GM23248 (cell line): ENCODE data around the gene SPC24. TPM values are rescaled to one million over a fixed set of nuclear protein-coding genes. Genes with fewer than 3 reads are reported as not detected.
A peak's percentile ranks its signal among the peaks of the same experiment; 100 is the strongest.
"Not testable (repeated sequence)": the region's sequence is repeated elsewhere in the genome, so short reads cannot be mapped to it uniquely, and the experiment has no call there.

Source experiments
- DNase-seq: peaks from one replicate; pipeline ENCODE4 v3.0.0-alpha.2; 2015
- H2AFZ ChIP-seq: fragments of 200-600 bp; sonication (generic); 2 replicates; pipeline ENCODE4 v1.6.1; 2016; ENCODE audit warnings: antibody characterized with exemption
- H3F3A ChIP-seq: fragments of 200-600 bp; sonication (generic); 2 replicates; pipeline ENCODE4 v1.6.1; 2016; ENCODE audit warnings: mild to moderate bottlenecking, antibody characterized with exemption, mixed run types; ENCODE audit not compliant: insufficient read depth
- H3K27ac ChIP-seq: fragments of 200-600 bp; sonication (generic); 2 replicates; pipeline ENCODE4 v1.5.1; 2016; ENCODE audit warnings: mild to moderate bottlenecking
- H3K27me3 ChIP-seq: fragments of 200-600 bp; sonication (generic); replicated peaks from 2 replicates; pipeline ENCODE4 v1.6.1; 2016; ENCODE audit warnings: mild to moderate bottlenecking; ENCODE audit not compliant: insufficient read depth
- H3K36me3 ChIP-seq: fragments of 200-600 bp; sonication (generic); 2 replicates; pipeline ENCODE4 v1.6.1; 2016; ENCODE audit warnings: low read depth, mild to moderate bottlenecking
- H3K4me1 ChIP-seq: fragments of 200-600 bp; sonication (generic); 2 replicates; pipeline ENCODE4 v1.6.1; 2016; ENCODE audit warnings: mild to moderate bottlenecking; ENCODE audit not compliant: insufficient read depth
- H3K4me2 ChIP-seq: fragments of 200-600 bp; sonication (generic); one replicate; pipeline ENCODE4 v1.6.1; 2016; ENCODE audit warnings: mild to moderate bottlenecking; ENCODE audit not compliant: unreplicated experiment
- H3K4me3 ChIP-seq: fragments of 200-600 bp; sonication (generic); 2 replicates; pipeline ENCODE4 v1.5.1; 2016; ENCODE audit warnings: mild to moderate bottlenecking
- H3K79me2 ChIP-seq: fragments of 200-600 bp; sonication (generic); 2 replicates; pipeline ENCODE4 v1.6.1; 2016; ENCODE audit warnings: mild to moderate bottlenecking; ENCODE audit not compliant: insufficient read depth
- H3K9ac ChIP-seq: fragments of 200-600 bp; sonication (generic); 2 replicates; pipeline ENCODE4 v1.6.1; 2016; ENCODE audit warnings: mild to moderate bottlenecking
- H3K9me2 ChIP-seq: fragments of 200-600 bp; sonication (generic); 2 replicates; pipeline ENCODE4 v1.6.1; 2016; ENCODE audit warnings: mixed run types, mild to moderate bottlenecking, moderate library complexity; ENCODE audit not compliant: insufficient read depth
- H3K9me3 ChIP-seq: fragments of 200-600 bp; sonication (generic); one replicate; pipeline ENCODE4 v1.6.1; 2017; ENCODE audit warnings: low read depth
- H4K20me1 ChIP-seq: fragments of 200-600 bp; sonication (generic); 2 replicates; pipeline ENCODE4 v1.6.0; 2016; ENCODE audit not compliant: insufficient read depth
- EZH2 ChIP-seq: fragments of 200-600 bp; sonication (generic); IDR thresholded peaks from 2 replicates; pipeline ENCODE4 v1.6.1; 2018; ENCODE audit warnings: antibody characterized with exemption, mild to moderate bottlenecking; ENCODE audit not compliant: insufficient read depth, poor library complexity, severe bottlenecking
- EZH2phosphoT487 ChIP-seq: fragments of 200-600 bp; sonication (generic); IDR thresholded peaks from 2 replicates; pipeline ENCODE4 v1.6.1; 2018; ENCODE audit warnings: antibody characterized with exemption, moderate library complexity, mild to moderate bottlenecking, low read depth; ENCODE audit not compliant: insufficient read depth
- WGBS, 2 experiments: methylation state at CpG; one replicate each; pipeline ENCODE4 v1.1.6; 2015 to 2017; ENCODE audit warnings: low lambda C conversion rate in 2 of 2, low coverage in 1 of 2; ENCODE audit errors: missing lambda C conversion rate in 2 of 2; 5-methylcytosine and 5-hydroxymethylcytosine counted together
- in situ Hi-C: fragments of 300-500 bp; cut with MboI; formaldehyde crosslinking; loops from 2 replicates; pipeline ENCODE4 v1.15.0; 2020
- polyA plus RNA-seq: library from polyadenylated mRNA; unstranded; fragments of >200 nt; fragmentation: Nextera tagmentation; extraction: Ambion mirVana; gene quantifications from 2 replicates; pipeline ENCODE4 v1.2.1, GENCODE V29; 2016
- total RNA-seq: library from RNA; depleted of rRNA; stranded (reverse); fragments of >200 nt; shearing (Covaris generic); gene quantifications from 2 replicates; pipeline ENCODE4 v1.2.3, GENCODE V29; 2014

SPC24 gene
- total and polyA plus RNA-seq, 2 experiments from 2014 or later, result 14.8 to 19.8 TPM

DNA sequence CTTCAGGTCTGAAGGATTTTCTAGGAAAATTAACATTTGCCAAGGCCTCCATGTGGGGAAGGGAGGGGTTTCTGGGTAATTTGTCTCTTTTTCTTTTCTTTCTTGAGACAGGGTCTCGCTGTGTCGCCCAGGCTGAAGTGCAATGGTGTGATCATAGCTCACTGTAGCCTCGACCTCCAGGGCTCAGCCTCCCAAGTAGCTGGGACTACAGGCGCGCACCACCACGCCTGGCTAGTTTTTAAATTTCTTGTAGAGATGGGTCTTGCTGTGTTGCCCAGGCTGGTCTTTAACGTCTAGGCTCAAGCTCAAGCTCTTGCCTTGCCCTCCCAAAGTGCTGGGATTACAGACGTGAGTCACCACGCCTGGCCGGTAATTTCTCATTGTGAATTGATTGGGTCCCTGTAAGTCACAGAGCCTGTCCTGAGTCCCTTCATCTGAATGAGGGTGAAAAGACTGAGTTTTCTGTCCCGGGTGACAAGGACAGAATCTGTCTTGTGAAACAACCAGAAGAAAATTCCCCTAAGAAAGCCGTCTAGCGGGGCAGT lies 10.0 kb upstream of the SPC24 start:
- TF ChIP-seq EZH2 (no peak), EZH2phosphoT487 (no peak)
- Histone ChIP-seq H3K79me2 (no peaks in the 10 kb centered on the region), H3K4me2 (peak overlapping the region; percentile 60), H4K20me1 (no peaks in the 10 kb centered on the region), H3K9ac (peak overlapping the region; percentile 84), H3K27me3 (no peaks in the 10 kb centered on the region), H3K9me3 (no peaks in the 10 kb centered on the region), H3F3A (peaks cover 68% of the 10 kb centered on the region), H3K4me3 (peak overlapping the region; percentile 46), H3K4me1 (peaks cover 57% of the 10 kb centered on the region), H2AFZ (peak overlapping the region; percentile 4; the same call in 1 of the 2 replicates), H3K36me3 (peaks cover 11% of the 10 kb centered on the region; the same call in 1 of the 2 replicates), H3K9me2 (no peaks in the 10 kb centered on the region), H3K27ac (peak overlapping the region; percentile 99)
- in situ Hi-C loops, result no loop called here
- 22 to 26% methylated on average over 13 of the region's 13 CpGs for WGBS, 2 experiments
- peak; percentile 68 for DNase-seq

DNA sequence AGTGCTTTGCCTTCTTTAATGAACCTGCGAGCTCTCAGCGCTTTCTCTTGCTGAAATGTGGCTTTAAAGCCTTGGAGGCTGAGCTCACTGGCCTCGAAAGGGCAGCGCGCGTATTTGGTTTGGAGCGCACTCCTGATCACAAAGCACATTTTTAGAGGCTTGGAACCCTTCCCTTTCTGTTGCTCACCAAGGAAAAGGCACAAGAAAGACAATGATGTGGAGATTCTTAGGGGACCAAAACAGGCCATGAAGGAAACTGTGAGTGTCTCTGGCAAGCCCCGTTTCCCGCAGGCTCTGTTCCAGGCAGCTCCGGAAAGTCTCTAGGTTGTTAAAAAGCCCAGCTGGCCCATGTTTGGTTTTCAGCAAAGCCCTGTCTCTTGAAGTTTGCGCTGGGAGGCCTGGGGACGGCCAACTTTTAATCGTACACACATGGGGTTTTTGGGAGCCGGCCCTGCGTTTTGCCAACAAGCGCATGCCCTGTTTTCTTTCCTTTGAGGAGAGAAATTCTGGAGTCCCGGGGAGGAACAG lies 9.4 kb upstream of the SPC24 start:
- peak overlapping the region; percentile 60 for H3K4me2 ChIP-seq
- H3K4me1 ChIP-seq, result peaks cover 55% of the 10 kb centered on the region
- H3K9ac ChIP-seq, result peak overlapping the region; percentile 84
- no peaks in the 10 kb centered on the region for H3K79me2 ChIP-seq
- DNase-seq, result peak; percentile 94
- peaks cover 11% of the 10 kb centered on the region; the same call in 1 of the 2 replicates for H3K36me3 ChIP-seq
- TF ChIP-seq EZH2 (no peak), EZH2phosphoT487 (no peak)
- in situ Hi-C loops, result no loop called here
- peak overlapping the region; percentile 99 for H3K27ac ChIP-seq
- 6 to 9% methylated on average over 17 of the region's 17 CpGs for WGBS, 2 experiments
- H3K9me2 ChIP-seq, result no peaks in the 10 kb centered on the region
- peak overlapping the region; percentile 4; the same call in 1 of the 2 replicates for H2AFZ ChIP-seq
- H3K9me3 ChIP-seq, result no peaks in the 10 kb centered on the region
- H3K4me3 ChIP-seq, result peak overlapping the region; percentile 46
- no peaks in the 10 kb centered on the region for H4K20me1 ChIP-seq
- H3K27me3 ChIP-seq, result no peaks in the 10 kb centered on the region
- peaks cover 69% of the 10 kb centered on the region for H3F3A ChIP-seq

DNA sequence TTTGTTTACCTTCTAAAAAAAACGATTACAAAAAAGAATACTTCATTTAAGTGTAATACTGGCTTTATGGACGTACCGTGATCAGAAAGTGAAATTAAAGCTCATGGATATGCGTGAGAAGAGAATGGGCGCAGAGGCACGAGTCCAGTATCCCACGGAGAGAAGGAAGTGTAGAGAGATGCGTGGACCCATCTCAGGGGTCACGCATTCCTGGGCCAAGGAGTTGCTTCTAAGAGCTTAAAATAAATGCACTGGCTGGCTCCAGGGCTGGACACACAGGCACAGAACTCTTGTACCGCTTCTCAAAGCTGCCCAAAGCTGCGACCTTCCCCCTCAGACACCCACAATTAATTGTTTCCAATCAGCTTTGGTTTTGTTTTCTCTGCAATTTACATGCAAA lies 8.7 kb upstream of the SPC24 start:
- no peaks in the 10 kb centered on the region for H3K9me2 ChIP-seq
- H3K27me3 ChIP-seq, result no peaks in the 10 kb centered on the region
- no peaks in the 10 kb centered on the region for H3K79me2 ChIP-seq
- in situ Hi-C loops, result no loop called here
- H3K4me3 ChIP-seq, result peak overlapping the region; percentile 37
- H3K9me3 ChIP-seq, result no peaks in the 10 kb centered on the region
- no peak for TF ChIP-seq EZH2phosphoT487
- no peak for TF ChIP-seq EZH2
- H3K9ac ChIP-seq, result peak overlapping the region; percentile 84
- peak; percentile 27 for DNase-seq
- H4K20me1 ChIP-seq, result no peaks in the 10 kb centered on the region
- H3K4me1 ChIP-seq, result peaks cover 54% of the 10 kb centered on the region
- H3K36me3 ChIP-seq, result peaks cover 8% of the 10 kb centered on the region; the same call in 1 of the 2 replicates
- 60 to 65% methylated on average over 11 of the region's 11 CpGs for WGBS, 2 experiments
- H3F3A ChIP-seq, result peaks cover 69% of the 10 kb centered on the region
- no peak overlapping the region for H2AFZ ChIP-seq
- H3K27ac ChIP-seq, result peak overlapping the region; percentile 99
- H3K4me2 ChIP-seq, result peak overlapping the region; percentile 60

DNA sequence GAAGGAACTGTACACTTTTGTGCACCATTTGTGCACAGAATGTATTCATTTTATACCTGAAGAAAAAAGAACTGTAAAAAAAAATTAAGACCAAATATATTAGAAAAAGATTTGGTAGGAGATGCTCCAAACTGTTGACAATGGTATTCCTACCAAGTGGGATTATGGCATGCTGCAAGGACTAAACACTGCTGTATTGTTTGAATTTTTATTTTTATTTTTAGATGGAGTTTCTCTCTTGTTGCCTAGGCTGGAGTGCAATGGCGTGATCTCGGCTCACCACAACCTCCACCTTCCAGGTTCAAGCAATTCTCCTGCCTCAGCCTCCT lies 4.8 kb upstream of the SPC24 start:
- Histone ChIP-seq H3K9ac (peak overlapping the region; percentile 23; the same call in 1 of the 2 replicates), H3K4me1 (peaks cover 21% of the 10 kb centered on the region), H3F3A (peaks cover 38% of the 10 kb centered on the region), H3K27ac (peak overlapping the region; percentile 26)
- H3K9me2 ChIP-seq, H3K4me2 ChIP-seq, in situ Hi-C loops, H3K9me3 ChIP-seq, DNase-seq, H4K20me1 ChIP-seq, H3K4me3 ChIP-seq, H2AFZ ChIP-seq, H3K79me2 ChIP-seq, H3K36me3 ChIP-seq, H3K27me3 ChIP-seq: not testable (repeated sequence)
- 90 to 100% methylated on average over 2 of the region's 2 CpGs for WGBS, 2 experiments
